HG02588 (cell line): ENCODE results near the gene HYAL1.
A peak's percentile ranks its signal among the peaks of the same experiment; 100 is the strongest.

Experiments
- ATAC-seq: cut with Tn5 transposase; IDR thresholded peaks from one replicate; pipeline ENCODE4 v1.9.1; 2021; ENCODE audit warnings: mild to moderate bottlenecking, moderate library complexity; ENCODE audit not compliant: unreplicated experiment

HYAL1 gene

GRCh38 chr3:50336452-50337174, 33.2 kb upstream of the HYAL1 start:
- ATAC-seq: peak; percentile 27

- ATAC-seq: no peak
Measured at GRCh38 chr3:50334339-50335075, 31.1 kb upstream of the HYAL1 start.

- ATAC-seq: no peak
Measured at GRCh38 chr3:50333744-50334328, 30.5 kb upstream of the HYAL1 start.

- no peak for ATAC-seq
Measured at GRCh38 chr3:50331364-50331907, 28.1 kb upstream of the HYAL1 start.

GRCh38 chr3:50330330-50330729, 27.0 kb upstream of the HYAL1 start:
- no peak for ATAC-seq

- peak; percentile 79 for ATAC-seq
Measured at GRCh38 chr3:50327943-50328691, 24.7 kb upstream of the HYAL1 start, which contains the start of gene TUSC2. TSS of gene TUSC2 (minus strand) at chr3:50328223. CDS start at chr3:50328099, 124 bp downstream.

- ATAC-seq: no peak
Measured at GRCh38 chr3:50327129-50327528, 23.8 kb upstream of the HYAL1 start.

- ATAC-seq: no peak
Measured at GRCh38 chr3:50326182-50326541, 22.8 kb upstream of the HYAL1 start.

- no peak for ATAC-seq
Measured at GRCh38 chr3:50325497-50326181, 22.3 kb upstream of the HYAL1 start.

- no peak for ATAC-seq
Measured at GRCh38 chr3:50325113-50325480, 21.7 kb upstream of the HYAL1 start.

- no peak for ATAC-seq
Measured at GRCh38 chr3:50324351-50325112, 21.2 kb upstream of the HYAL1 start.

GRCh38 chr3:50323614-50324199, 20.3 kb upstream of the HYAL1 start:
- no peak for ATAC-seq

GRCh38 chr3:50323092-50323600, 19.8 kb upstream of the HYAL1 start:
- no peak for ATAC-seq

- no peak for ATAC-seq
Measured at GRCh38 chr3:50322386-50323091, 19.2 kb upstream of the HYAL1 start, which contains the start of gene HYAL2. TSS of gene HYAL2 (minus strand) at chr3:50322745. CDS start at chr3:50320489, 2,256 bp downstream.

- no peak for ATAC-seq
Measured at GRCh38 chr3:50322115-50322385, 18.7 kb upstream of the HYAL1 start.

- peak; percentile 65 for ATAC-seq
Measured at GRCh38 chr3:50321336-50322114, 18.2 kb upstream of the HYAL1 start.

GRCh38 chr3:50320853-50321335, 17.5 kb upstream of the HYAL1 start:
- ATAC-seq: peak; percentile 52
